Right atrium auricular region (tissue), 2 donors: ENCODE measurements around the gene COL19A1. TPM values are rescaled to one million over a fixed set of nuclear protein-coding genes. Genes with fewer than 3 reads are reported as not detected.

Experiments used
- DNase-seq: peaks from one replicate; pipeline ENCODE4 v3.0.0-alpha.2; 2019; ENCODE audit warnings: low spot score
- H3K27ac ChIP-seq, 2 donors: fragments of 200-600 bp; sonication (generic); 1 replicate in 1 of 2; 2 replicates in 1 of 2; pipeline ENCODE4 v1.5.1; 2016 to 2019
- H3K27me3 ChIP-seq, 2 donors: fragments of 200-600 bp; sonication (generic); one replicate each; pipeline versions ENCODE4 v1.5.1 to v1.6.0; 2017 to 2019
- H3K36me3 ChIP-seq: fragments of 200-600 bp; sonication (generic); one replicate; pipeline ENCODE4 v1.5.1; 2016
- H3K4me1 ChIP-seq, 2 donors: fragments of 200-600 bp; sonication (generic); one replicate each; pipeline versions ENCODE4 v1.5.1 to v1.6.0; 2017 to 2019
- H3K4me3 ChIP-seq, 2 donors: fragments of 200-600 bp; sonication (generic); 1 replicate in 1 of 2; 2 replicates in 1 of 2; pipeline ENCODE4 v1.5.1; 2017 to 2019; ENCODE audit warnings: mild to moderate bottlenecking in 1 of 2, moderate library complexity in 1 of 2
- H3K9me3 ChIP-seq, 2 donors: fragments of 200-600 bp; sonication (generic); one replicate each; pipeline ENCODE4 v1.5.1; 2019
- total RNA-seq, 2 donors: library from RNA; depleted of rRNA; stranded (reverse); fragments of >200 nt; gene quantifications; one replicate each; pipeline ENCODE4 v1.1.0, GENCODE V29; 2016
- TF ChIP-seq, protein P1 (sequence below), 2 donors: fragments of 200-600 bp; sonication (generic); IDR thresholded peaks; one replicate each; pipeline ENCODE4 v1.5.1; 2019; ENCODE audit warnings: antibody characterized with exemption in 2 of 2

Gene COL19A1
- total RNA-seq, 2 donors from 2014 or later = 2.7 to 3.9 TPM

DNA sequence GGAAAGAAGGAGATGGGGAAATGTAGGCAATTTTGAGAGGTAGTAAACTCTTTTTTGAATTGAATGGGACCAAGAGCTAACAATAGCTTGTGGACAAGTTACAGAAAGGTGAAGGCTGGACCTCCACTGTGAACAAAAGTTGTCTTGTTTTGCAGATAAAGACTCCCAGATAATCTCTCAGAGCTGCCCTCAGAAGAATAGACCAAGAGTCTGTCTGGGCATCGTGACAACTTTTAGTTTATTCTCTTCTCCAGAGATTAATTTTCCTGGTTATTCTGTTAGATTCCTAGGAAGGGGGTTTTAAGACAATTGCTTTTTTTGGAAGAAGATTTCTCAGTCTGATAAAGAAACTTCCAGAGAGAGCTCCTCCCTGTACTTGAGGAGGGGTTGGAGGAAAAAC, 161.9 kb downstream of the COL19A1 start:
- no peak for DNase-seq
- Histone ChIP-seq H3K9me3 (no peaks in the 10 kb centered on the region), H3K36me3 (no peaks in the 10 kb centered on the region), H3K27ac (no peak overlapping the region), H3K4me1 (no peaks in the 10 kb centered on the region), H3K27me3 (no peaks in the 10 kb centered on the region), H3K4me3 (no peak overlapping the region)
- TF ChIP-seq, protein P1, sequence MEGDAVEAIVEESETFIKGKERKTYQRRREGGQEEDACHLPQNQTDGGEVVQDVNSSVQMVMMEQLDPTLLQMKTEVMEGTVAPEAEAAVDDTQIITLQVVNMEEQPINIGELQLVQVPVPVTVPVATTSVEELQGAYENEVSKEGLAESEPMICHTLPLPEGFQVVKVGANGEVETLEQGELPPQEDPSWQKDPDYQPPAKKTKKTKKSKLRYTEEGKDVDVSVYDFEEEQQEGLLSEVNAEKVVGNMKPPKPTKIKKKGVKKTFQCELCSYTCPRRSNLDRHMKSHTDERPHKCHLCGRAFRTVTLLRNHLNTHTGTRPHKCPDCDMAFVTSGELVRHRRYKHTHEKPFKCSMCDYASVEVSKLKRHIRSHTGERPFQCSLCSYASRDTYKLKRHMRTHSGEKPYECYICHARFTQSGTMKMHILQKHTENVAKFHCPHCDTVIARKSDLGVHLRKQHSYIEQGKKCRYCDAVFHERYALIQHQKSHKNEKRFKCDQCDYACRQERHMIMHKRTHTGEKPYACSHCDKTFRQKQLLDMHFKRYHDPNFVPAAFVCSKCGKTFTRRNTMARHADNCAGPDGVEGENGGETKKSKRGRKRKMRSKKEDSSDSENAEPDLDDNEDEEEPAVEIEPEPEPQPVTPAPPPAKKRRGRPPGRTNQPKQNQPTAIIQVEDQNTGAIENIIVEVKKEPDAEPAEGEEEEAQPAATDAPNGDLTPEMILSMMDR (IDR thresholded peaks at IDR 0.05) = no peak

DNA sequence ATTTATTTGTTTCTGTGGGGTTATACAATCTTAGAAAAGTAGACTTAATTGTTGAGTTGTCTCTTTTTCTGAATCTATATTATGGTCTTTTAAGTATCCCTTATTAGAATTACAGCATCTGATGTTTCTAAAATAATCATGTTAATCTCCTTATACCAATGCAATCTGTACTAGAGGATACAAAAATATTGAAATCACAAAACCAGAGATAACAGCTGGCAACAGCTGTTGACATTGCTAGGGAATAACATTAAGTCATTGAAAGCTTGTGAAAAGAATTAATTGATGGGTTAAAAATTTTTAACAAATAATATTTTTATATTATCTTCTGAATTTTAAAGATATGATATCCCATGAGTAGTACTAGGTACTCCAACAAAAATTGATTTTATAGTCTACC, 162.6 kb downstream of the COL19A1 start:
- TF ChIP-seq, protein P1 (IDR thresholded peaks at IDR 0.05) = no peak
- H3K4me3 ChIP-seq = no peak overlapping the region

GRCh38 chr6:70033781-70034180, 167.4 kb downstream of the COL19A1 start:
- Histone ChIP-seq H3K27me3 (no peaks in the 10 kb centered on the region), H3K4me1 (no peaks in the 10 kb centered on the region), H3K4me3 (no peak overlapping the region), H3K36me3 (no peaks in the 10 kb centered on the region), H3K27ac (no peak overlapping the region), H3K9me3 (no peaks in the 10 kb centered on the region)
- DNase-seq = no peak
- TF ChIP-seq, protein P1 (IDR thresholded peaks at IDR 0.05) = no peak

More for the DNA sequence above, 162.6 kb downstream of the COL19A1 start:
- Histone ChIP-seq H3K27me3 (no peaks in the 10 kb centered on the region), H3K4me1 (no peaks in the 10 kb centered on the region), H3K9me3 (no peaks in the 10 kb centered on the region), H3K27ac (no peak overlapping the region), H3K36me3 (no peaks in the 10 kb centered on the region)
- DNase-seq = no peak

DNA sequence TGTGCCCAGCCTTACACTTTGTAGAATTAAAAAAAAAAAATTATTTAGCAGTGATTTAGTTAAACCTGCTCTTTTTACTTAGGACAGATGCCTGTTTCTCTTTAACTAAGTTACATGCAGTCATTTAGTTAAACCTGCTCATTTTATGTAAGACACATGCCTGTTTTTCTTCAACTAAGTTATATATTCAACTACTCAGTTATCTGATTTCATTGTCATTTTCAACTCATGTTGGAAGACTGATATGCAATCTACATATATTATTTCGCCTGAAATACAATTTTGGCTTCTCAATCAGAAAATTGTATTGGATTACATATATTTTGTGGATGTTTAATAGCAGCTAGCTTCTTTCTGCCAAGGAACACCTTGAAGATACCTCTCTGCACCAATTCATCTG, 171.1 kb downstream of the COL19A1 start:
- Histone ChIP-seq H3K27me3 (no peaks in the 10 kb centered on the region), H3K4me3 (no peak overlapping the region), H3K9me3 (no peaks in the 10 kb centered on the region), H3K36me3 (no peaks in the 10 kb centered on the region), H3K4me1 (no peaks in the 10 kb centered on the region), H3K27ac (no peak overlapping the region)
- TF ChIP-seq, protein P1 (IDR thresholded peaks at IDR 0.05) = no peak
- DNase-seq = no peak

- DNase-seq = no peak
- Histone ChIP-seq H3K36me3 (no peaks in the 10 kb centered on the region), H3K27me3 (no peaks in the 10 kb centered on the region), H3K9me3 (peaks cover 0 to 15% of the 10 kb centered on the region in 2 donors), H3K4me1 (no peaks in the 10 kb centered on the region), H3K4me3 (no peak overlapping the region), H3K27ac (no peak overlapping the region)
- TF ChIP-seq, protein P1 (IDR thresholded peaks at IDR 0.05) = no peak
These were observed 174.4 kb downstream of the COL19A1 start for GRCh38 chr6:70040766-70041165.

- no peak for DNase-seq
- no peaks in the 10 kb centered on the region for H3K36me3 ChIP-seq
- TF ChIP-seq, protein P1 (IDR thresholded peaks at IDR 0.05) = no peak
- H3K4me1 ChIP-seq = no peaks in the 10 kb centered on the region
- H3K27me3 ChIP-seq = no peaks in the 10 kb centered on the region
- peaks cover 0 to 15% of the 10 kb centered on the region in 2 donors for H3K9me3 ChIP-seq
- H3K4me3 ChIP-seq = no peak overlapping the region
- no peak overlapping the region for H3K27ac ChIP-seq
These were observed 175.1 kb downstream of the COL19A1 start for GRCh38 chr6:70041411-70041810.
